Measurements from ENCODE around the gene PPP1R3F. TPM values are rescaled to one million over a fixed set of nuclear protein-coding genes. Genes with fewer than 3 reads are reported as not detected.

PPP1R3F gene
- total and polyA plus RNA-seq, 2 donors from 2014 or later: 4.5 to 5.1 TPM

GRCh38 chrX:49233176-49233575 lies 36.4 kb upstream of the PPP1R3F start, which contains the start of gene CACNA1F:
CACNA1F (minus strand) TSS chrX:49233340; CDS start chrX:49233309, 31 bp downstream.
- no peak for TF ChIP-seq CTCF (IDR thresholded peaks at IDR 0.05; ENCODE audit: borderline replicate concordance, extremely low read depth, insufficient read depth)
- FAIRE-seq: no peak

GRCh38 chrX:49233887-49234555 lies 35.6 kb upstream of the PPP1R3F start:
- no peak for FAIRE-seq
- H3K9me3 ChIP-seq (ENCODE audit: control insufficient read depth in 2 of 3, insufficient read depth in 1 of 3, low read length in 3 of 3): no peaks in the 10 kb centered on the region

More at GRCh38 chrX:49233176-49233575, 36.4 kb upstream of the PPP1R3F start, which contains the start of gene CACNA1F:
- no peaks in the 10 kb centered on the region for H3K27me3 ChIP-seq (ENCODE audit: control insufficient read depth, insufficient read depth, low read length)
- peaks cover 0 to 2% (median 0%) of the 10 kb centered on the region in 3 donors for H3K4me1 ChIP-seq (ENCODE audit: control insufficient read depth in 2 of 3, insufficient read depth in 2 of 3, low read depth in 1 of 3, low read length in 3 of 3)
- H3K27ac ChIP-seq (ENCODE audit: low read depth in 2 of 2, low read length in 2 of 2): no peak within 1 kb of the TSS
- intact Hi-C loops (cut with DNase I): no loop called here
- no peaks in the 10 kb centered on the region for H3K36me3 ChIP-seq (ENCODE audit: control insufficient read depth in 2 of 3, insufficient read depth in 3 of 3, low read length in 3 of 3)
- no peak within 1 kb of the TSS for H3K4me3 ChIP-seq (ENCODE audit: low read length in 3 of 3)
- H3K9me3 ChIP-seq (ENCODE audit: control insufficient read depth in 2 of 3, insufficient read depth in 1 of 3, low read length in 3 of 3): no peaks in the 10 kb centered on the region
- H3K9ac ChIP-seq (ENCODE audit: low read length in 3 of 3): no peak within 1 kb of the TSS
- peak in 1 of 5 donors; percentile 23 for DNase-seq

GRCh38 chrX:49237060-49237459 lies 32.5 kb upstream of the PPP1R3F start:
- no peak overlapping the region for H3K27ac ChIP-seq (ENCODE audit: low read depth in 2 of 2, low read length in 2 of 2)
- peaks cover 0 to 2% (median 0%) of the 10 kb centered on the region in 3 donors for H3K4me1 ChIP-seq (ENCODE audit: control insufficient read depth in 2 of 3, insufficient read depth in 2 of 3, low read depth in 1 of 3, low read length in 3 of 3)
- DNase-seq (no peak), FAIRE-seq (no peak)
- no peak for TF ChIP-seq CTCF (IDR thresholded peaks at IDR 0.05; ENCODE audit: borderline replicate concordance, extremely low read depth, insufficient read depth)
- no peaks in the 10 kb centered on the region for H3K27me3 ChIP-seq (ENCODE audit: control insufficient read depth, insufficient read depth, low read length)
- intact Hi-C loops (cut with DNase I): no loop called here
- H3K4me3 ChIP-seq (ENCODE audit: low read length in 3 of 3): no peak overlapping the region
- H3K9me3 ChIP-seq (ENCODE audit: control insufficient read depth in 2 of 3, insufficient read depth in 1 of 3, low read length in 3 of 3): no peaks in the 10 kb centered on the region
- no peak overlapping the region for H3K9ac ChIP-seq (ENCODE audit: low read length in 3 of 3)
- no peaks in the 10 kb centered on the region for H3K36me3 ChIP-seq (ENCODE audit: control insufficient read depth in 2 of 3, insufficient read depth in 3 of 3, low read length in 3 of 3)

More at GRCh38 chrX:49233887-49234555, 35.6 kb upstream of the PPP1R3F start:
- peak in 3 of 5 donors; percentile 14 to 70 (median 19) for DNase-seq
- no peaks in the 10 kb centered on the region for H3K36me3 ChIP-seq (ENCODE audit: control insufficient read depth in 2 of 3, insufficient read depth in 3 of 3, low read length in 3 of 3)
- intact Hi-C loops (cut with DNase I): no loop called here
- no peak overlapping the region for H3K27ac ChIP-seq (ENCODE audit: low read depth in 2 of 2, low read length in 2 of 2)
- no peak overlapping the region for H3K4me3 ChIP-seq (ENCODE audit: low read length in 3 of 3)
- TF ChIP-seq CTCF (IDR thresholded peaks at IDR 0.05; ENCODE audit: borderline replicate concordance, extremely low read depth, insufficient read depth): no peak
- H3K4me1 ChIP-seq (ENCODE audit: control insufficient read depth in 2 of 3, insufficient read depth in 2 of 3, low read depth in 1 of 3, low read length in 3 of 3): peaks cover 0 to 2% (median 0%) of the 10 kb centered on the region in 3 donors
- no peak overlapping the region for H3K9ac ChIP-seq (ENCODE audit: low read length in 3 of 3)
- no peaks in the 10 kb centered on the region for H3K27me3 ChIP-seq (ENCODE audit: control insufficient read depth, insufficient read depth, low read length)
